ENCODE measurements around the gene IGFBP4. TPM values are rescaled to one million over a fixed set of nuclear protein-coding genes. Genes with fewer than 3 reads are reported as not detected.

IGFBP4 gene
- total and polyA plus RNA-seq, 4 experiments from 2014 or later: 3.3 to 6.1 (median 5.5) TPM

DNA sequence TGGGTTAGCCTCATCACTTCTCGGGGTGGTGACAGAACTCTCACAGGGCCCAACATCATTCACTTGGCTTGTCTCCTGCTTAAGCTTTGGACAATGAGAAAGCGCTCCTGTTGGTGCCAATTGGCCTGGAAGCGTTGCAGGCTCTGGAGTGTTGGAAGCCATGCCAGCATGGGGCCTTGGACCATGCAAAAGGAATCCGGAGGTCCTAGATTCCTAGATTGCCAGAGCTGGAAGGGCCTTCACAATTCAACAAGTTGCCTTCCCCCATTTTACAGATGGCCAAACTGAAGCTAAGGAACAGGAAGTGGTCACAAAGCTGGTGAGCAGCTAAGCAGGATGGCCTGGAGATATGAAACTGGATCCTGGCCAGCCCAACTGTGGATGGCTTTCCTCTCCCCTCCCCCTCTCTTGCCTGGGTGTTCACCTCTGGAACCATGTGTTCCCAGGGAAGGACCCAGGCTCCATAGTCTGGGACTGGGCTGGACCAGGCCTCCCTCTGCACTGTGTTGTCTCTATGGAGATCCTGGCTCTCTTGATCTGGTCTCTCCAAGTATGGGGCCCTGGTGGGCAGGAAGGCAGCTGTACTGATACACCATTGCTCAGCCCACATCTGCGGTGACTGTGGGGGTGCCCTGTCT is 6.0 kb upstream of the IGFBP4 start:
- Mint-ChIP-seq H3K9me3 (no peaks in the 10 kb centered on the region), H3K27me3 (no peaks in the 10 kb centered on the region), H3K36me3 (no peaks in the 10 kb centered on the region), H3K4me3 (no peak overlapping the region), H3K4me1 (peaks cover under 1 to 10% (median 3%) of the 10 kb centered on the region in 4 donors), H3K27ac (no peak overlapping the region)
- intact Hi-C loops (cut with micrococcal nuclease): no loop called here
- H3K9me3 ChIP-seq (ENCODE audit: control insufficient read depth in 1 of 2, low read length in 2 of 2): no peaks in the 10 kb centered on the region
- H3K27me3 ChIP-seq (ENCODE audit: insufficient read depth, low read length): no peaks in the 10 kb centered on the region
- H3K4me3 ChIP-seq (ENCODE audit: low read length in 2 of 2): no peak overlapping the region
- no peak overlapping the region for H3K27ac ChIP-seq (ENCODE audit: low read depth, low read length)
- ChIA-PET POLR2A (ENCODE audit: partially characterized antibody) (interaction anchor here (1.1 to 1.2 kb wide), 2 partner anchors 10 to 96 kb away, joined by 4 to 5 read pairs; no protein-coding TSS in a partner anchor), CTCF (ENCODE audit: partially characterized antibody) (interaction anchor here (1.1 to 16.7 kb wide), 5 partner anchors 11 to 98 kb away, joined by 3 to 192 read pairs (median 4); no protein-coding TSS in a partner anchor)
- no peak for DNase-seq
- no peaks in the 10 kb centered on the region for H3K4me1 ChIP-seq (ENCODE audit: insufficient read depth, low read length)
- H3K36me3 ChIP-seq (ENCODE audit: insufficient read depth, low read length): no peaks in the 10 kb centered on the region

DNA sequence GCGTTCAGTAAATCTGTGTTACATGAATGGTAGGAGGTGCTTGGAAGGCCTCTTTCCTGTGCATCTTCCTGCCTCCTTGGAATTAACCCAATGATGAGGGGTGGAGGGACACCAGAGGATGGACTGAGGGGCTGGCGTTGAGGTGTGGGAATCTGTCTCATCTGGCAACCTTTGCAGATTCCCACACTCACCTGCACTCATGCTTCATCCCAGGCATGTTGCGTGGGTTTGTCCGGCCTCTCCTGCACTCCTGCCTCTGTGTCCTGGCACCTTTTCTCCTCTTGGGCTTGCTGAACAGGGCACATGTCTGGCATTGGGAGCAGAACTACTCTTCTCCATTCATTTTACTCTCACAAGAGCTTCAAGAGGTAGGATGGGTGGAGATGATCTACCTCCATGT is 3.1 kb upstream of the IGFBP4 start:
- peaks cover 19% of the 10 kb centered on the region for H3K4me1 ChIP-seq (ENCODE audit: insufficient read depth, low read length)
- H3K27me3 Mint-ChIP-seq: peaks cover 2 to 6% of the 10 kb centered on the region in 2 donors
- H3K9me3 ChIP-seq (ENCODE audit: control insufficient read depth in 1 of 2, low read length in 2 of 2): no peaks in the 10 kb centered on the region
- peaks cover 11 to 30% (median 17%) of the 10 kb centered on the region in 4 donors for H3K4me1 Mint-ChIP-seq
- no peak overlapping the region for H3K27ac ChIP-seq (ENCODE audit: low read depth, low read length)
- no peak overlapping the region for H3K4me3 Mint-ChIP-seq
- CTCF ChIA-PET (ENCODE audit: partially characterized antibody): interaction anchor here (0.7 to 16.7 kb wide), 7 partner anchors 9 to 127 kb away, joined by 3 to 192 read pairs (median 4); partner anchors contain the start of gene TOP2A
- H3K27ac Mint-ChIP-seq: no peak overlapping the region
- POLR2A ChIA-PET (ENCODE audit: partially characterized antibody): interaction anchor here (2.0 to 5.3 kb wide), 3 partner anchors 23 to 121 kb away, joined by 4 to 75 read pairs (median 9); partner anchors contain the start of gene TOP2A
- no peaks in the 10 kb centered on the region for H3K27me3 ChIP-seq (ENCODE audit: insufficient read depth, low read length)
- H3K9me3 Mint-ChIP-seq: peaks cover 0 to 6% (median 0%) of the 10 kb centered on the region in 8 donors
- DNase-seq: no peak
- peaks cover 0 to 6% of the 10 kb centered on the region in 2 donors for H3K36me3 Mint-ChIP-seq
- intact Hi-C loops (cut with micrococcal nuclease): loop anchor here (5.0 kb wide), 2 partner anchors 42 to 77 kb away; no protein-coding TSS in a partner anchor
- no peak overlapping the region for H3K4me3 ChIP-seq (ENCODE audit: low read length in 2 of 2)
- no peaks in the 10 kb centered on the region for H3K36me3 ChIP-seq (ENCODE audit: insufficient read depth, low read length)

DNA sequence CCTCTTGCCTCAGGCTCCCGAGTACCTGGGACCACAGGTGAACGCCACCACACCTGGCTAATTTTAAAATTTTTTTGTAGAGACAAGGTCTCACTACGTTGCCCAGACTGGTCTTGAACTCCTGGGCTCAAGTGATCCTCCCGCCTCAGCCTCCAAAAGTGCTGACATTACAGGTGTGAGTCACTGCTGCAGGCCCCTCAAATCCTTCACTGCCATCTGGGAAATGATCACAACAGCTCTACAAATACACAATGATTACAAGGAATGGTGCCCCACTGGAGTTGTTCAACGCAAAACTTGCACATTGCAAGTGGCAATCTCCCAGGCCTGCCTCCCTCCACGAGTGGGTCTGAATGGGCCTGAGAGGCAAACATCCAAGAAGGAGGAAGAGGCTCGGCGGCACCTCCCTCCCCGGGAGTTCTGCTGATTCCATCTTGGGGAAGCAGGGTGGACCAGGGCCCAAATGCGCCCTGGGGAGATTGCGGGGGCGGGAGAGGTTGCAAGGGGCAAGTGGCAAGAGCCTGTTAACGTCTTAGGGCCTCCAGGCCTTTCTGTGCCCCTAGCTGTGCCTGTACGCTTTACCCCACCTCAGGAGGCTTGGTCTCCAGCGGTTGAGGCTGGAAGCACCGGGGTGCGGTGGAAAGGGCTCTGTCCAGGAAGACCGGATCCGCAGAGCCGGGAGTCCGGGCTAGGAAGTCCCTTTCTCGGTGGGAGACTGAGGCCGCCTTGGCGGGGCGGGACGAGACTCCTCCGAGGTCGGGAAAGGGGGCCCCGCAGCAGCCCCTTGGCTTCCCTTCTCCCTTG is 656 bp upstream of the IGFBP4 start:
- Mint-ChIP-seq H3K36me3 (peaks cover 0 to 6% of the 10 kb centered on the region in 2 donors), H3K27ac (peak overlapping the region in 2 of 7 donors; percentile 46 to 66), H3K4me3 (peak overlapping the region; percentile 54 to 80 (median 70)), H3K9me3 (peaks cover 0 to 6% (median 0%) of the 10 kb centered on the region in 8 donors), H3K27me3 (peaks cover 2 to 6% of the 10 kb centered on the region in 2 donors), H3K4me1 (peaks cover 17 to 40% (median 25%) of the 10 kb centered on the region in 4 donors)
- ChIA-PET CTCF (ENCODE audit: partially characterized antibody) (interaction anchor here (1.3 to 16.7 kb wide), 7 partner anchors 10 to 117 kb away, joined by 3 to 192 read pairs (median 11); partner anchors contain the start of gene TOP2A), POLR2A (ENCODE audit: partially characterized antibody) (interaction anchor here (1.2 to 5.3 kb wide), 6 partner anchors 13 to 118 kb away, joined by 3 to 75 read pairs (median 7); no protein-coding TSS in a partner anchor)
- H3K27me3 ChIP-seq (ENCODE audit: insufficient read depth, low read length): no peaks in the 10 kb centered on the region
- intact Hi-C loops (cut with micrococcal nuclease): loop anchor here (1.0 to 5.0 kb wide), 5 partner anchors 40 to 91 kb away; no protein-coding TSS in a partner anchor
- H3K36me3 ChIP-seq (ENCODE audit: insufficient read depth, low read length): no peaks in the 10 kb centered on the region
- no peak for DNase-seq
- no peak overlapping the region for H3K27ac ChIP-seq (ENCODE audit: low read depth, low read length)
- no peak overlapping the region for H3K4me3 ChIP-seq (ENCODE audit: low read length in 2 of 2)
- H3K9me3 ChIP-seq (ENCODE audit: control insufficient read depth in 1 of 2, low read length in 2 of 2): no peaks in the 10 kb centered on the region
- H3K4me1 ChIP-seq (ENCODE audit: insufficient read depth, low read length): peaks cover 37% of the 10 kb centered on the region

DNA sequence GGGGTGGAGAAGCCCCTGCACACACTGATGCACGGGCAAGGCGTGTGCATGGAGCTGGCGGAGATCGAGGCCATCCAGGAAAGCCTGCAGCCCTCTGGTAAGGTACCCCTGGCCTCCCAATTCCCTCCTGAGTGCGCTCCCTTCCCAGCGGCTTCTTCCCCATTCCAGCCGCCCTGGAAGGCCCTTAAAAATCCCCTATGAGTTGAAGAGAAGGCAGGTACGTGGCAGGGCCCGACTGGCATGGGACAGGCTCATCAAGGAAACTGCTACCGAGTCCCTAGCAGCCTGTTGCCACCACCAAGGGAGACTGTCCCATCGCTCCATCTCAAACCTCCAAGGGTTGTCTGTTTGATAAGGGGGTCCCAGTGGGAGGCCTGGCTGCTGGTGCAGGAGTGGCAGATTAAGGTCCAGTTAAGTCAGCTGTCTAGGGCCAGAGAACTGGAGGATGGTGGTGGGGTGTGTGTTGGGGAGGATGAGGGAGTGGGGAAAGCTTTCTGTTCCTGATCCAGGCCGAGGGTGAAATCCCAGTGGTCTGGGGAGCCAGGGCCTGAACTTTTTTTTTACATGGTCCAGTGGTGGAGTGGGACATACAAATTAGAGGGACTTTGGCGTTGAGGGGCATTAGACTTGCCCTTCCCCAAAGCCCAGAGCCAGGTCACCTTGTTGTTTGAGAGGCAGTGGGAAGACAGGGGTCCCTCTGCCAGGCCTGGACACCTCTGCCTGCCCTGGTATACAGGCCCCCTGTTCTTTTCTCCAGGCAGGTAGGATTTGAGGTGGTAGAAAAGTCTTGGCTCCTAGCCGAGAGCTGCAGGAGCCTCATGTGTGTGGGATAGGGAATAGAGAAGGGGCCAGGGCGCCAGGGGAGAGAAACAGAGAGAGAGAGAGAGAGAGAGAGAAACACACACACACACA is 994 bp downstream of the IGFBP4 start:
- Mint-ChIP-seq H3K4me1 (peaks cover 25 to 53% (median 36%) of the 10 kb centered on the region in 4 donors), H3K27me3 (peaks cover 2 to 6% of the 10 kb centered on the region in 2 donors), H3K36me3 (peaks cover 0 to 6% of the 10 kb centered on the region in 2 donors), H3K27ac (peak overlapping the region; percentile 85 to 97 (median 93)), H3K9me3 (peaks cover 0 to 6% (median 0%) of the 10 kb centered on the region in 8 donors), H3K4me3 (peak overlapping the region; percentile 80 to 97 (median 86))
- H3K9me3 ChIP-seq (ENCODE audit: control insufficient read depth in 1 of 2, low read length in 2 of 2): no peaks in the 10 kb centered on the region
- no peaks in the 10 kb centered on the region for H3K36me3 ChIP-seq (ENCODE audit: insufficient read depth, low read length)
- POLR2A ChIA-PET (ENCODE audit: partially characterized antibody): interaction anchor here (0.6 to 5.3 kb wide), 17 partner anchors 11 to 116 kb away, joined by 3 to 75 read pairs (median 5); partner anchors contain the start of gene TOP2A
- no peak for DNase-seq
- H3K4me1 ChIP-seq (ENCODE audit: insufficient read depth, low read length): peaks cover 52% of the 10 kb centered on the region
- intact Hi-C loops (cut with micrococcal nuclease): loop anchor here (1.0 to 5.0 kb wide), 5 partner anchors 38 to 89 kb away; no protein-coding TSS in a partner anchor
- H3K27me3 ChIP-seq (ENCODE audit: insufficient read depth, low read length): no peaks in the 10 kb centered on the region
- H3K4me3 ChIP-seq (ENCODE audit: low read length in 2 of 2): peak overlapping the region; percentile 67 to 73
- CTCF ChIA-PET (ENCODE audit: partially characterized antibody): interaction anchor here (0.6 to 16.7 kb wide), 25 partner anchors 8 to 172 kb away, joined by 3 to 192 read pairs (median 5); partner anchors contain the start of gene TOP2A
- peak overlapping the region; percentile 37 for H3K27ac ChIP-seq (ENCODE audit: low read depth, low read length)

DNA sequence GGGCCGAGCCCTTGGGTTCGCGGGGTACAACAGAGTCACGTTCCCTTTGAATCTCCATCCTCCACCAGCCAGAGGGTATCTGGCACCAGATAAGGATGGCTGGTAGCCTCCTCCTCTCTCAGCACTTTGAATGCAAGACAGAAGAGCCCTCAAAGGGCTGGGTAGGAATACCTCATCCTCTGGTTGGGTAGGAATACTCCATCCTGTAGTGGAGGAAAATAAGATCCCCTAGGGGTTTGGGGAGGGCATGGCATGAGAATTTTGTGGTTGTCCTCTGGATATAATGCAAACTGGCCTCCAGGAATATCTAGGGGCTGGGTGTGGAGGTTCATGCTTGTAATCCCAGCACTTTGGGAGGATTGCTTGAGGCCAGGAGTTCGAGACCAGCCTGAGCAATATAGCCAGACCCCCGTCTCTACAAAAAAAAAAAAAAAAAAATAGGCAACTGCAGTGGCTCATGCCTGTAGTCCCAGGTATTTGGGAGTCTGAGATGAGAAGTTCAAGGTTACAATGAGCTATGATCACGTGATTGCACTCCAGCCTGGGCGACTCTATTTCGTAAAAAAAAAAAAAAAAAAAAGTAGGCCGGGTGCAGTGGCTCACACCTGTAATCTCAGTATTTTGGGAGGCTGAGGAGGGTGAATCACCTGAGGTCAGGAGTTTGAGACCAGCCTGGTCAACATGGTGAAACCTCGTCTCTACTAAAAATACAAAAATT is 2.7 kb downstream of the IGFBP4 start:
- H3K27me3 Mint-ChIP-seq: peaks cover 2 to 6% of the 10 kb centered on the region in 2 donors
- Histone ChIP-seq H3K27me3 (ENCODE audit: insufficient read depth, low read length) (no peaks in the 10 kb centered on the region), H3K4me1 (ENCODE audit: insufficient read depth, low read length) (peaks cover 54% of the 10 kb centered on the region), H3K27ac (ENCODE audit: low read depth, low read length) (no peak overlapping the region), H3K9me3 (ENCODE audit: control insufficient read depth in 1 of 2, low read length in 2 of 2) (no peaks in the 10 kb centered on the region), H3K4me3 (ENCODE audit: low read length in 2 of 2) (peak overlapping the region; percentile 1 to 37), H3K36me3 (ENCODE audit: insufficient read depth, low read length) (no peaks in the 10 kb centered on the region)
- CTCF ChIA-PET (ENCODE audit: partially characterized antibody): interaction anchor here (0.6 to 16.7 kb wide), 8 partner anchors 10 to 115 kb away, joined by 4 to 192 read pairs (median 13); partner anchors contain the start of gene TOP2A
- peak overlapping the region in 6 of 7 donors; percentile 15 to 97 (median 92) for H3K27ac Mint-ChIP-seq
- H3K36me3 Mint-ChIP-seq: peaks cover 0 to 6% of the 10 kb centered on the region in 2 donors
- no peak for DNase-seq
- peaks cover 0 to 6% (median 0%) of the 10 kb centered on the region in 8 donors for H3K9me3 Mint-ChIP-seq
- H3K4me3 Mint-ChIP-seq: peak overlapping the region in 6 of 8 donors; percentile 36 to 97 (median 84)
- intact Hi-C loops (cut with micrococcal nuclease): no loop called here
- H3K4me1 Mint-ChIP-seq: peaks cover 25 to 54% (median 36%) of the 10 kb centered on the region in 4 donors
- POLR2A ChIA-PET (ENCODE audit: partially characterized antibody): interaction anchor here (0.6 to 2.7 kb wide), 6 partner anchors 17 to 114 kb away, joined by 3 to 16 read pairs (median 4); partner anchors contain the start of gene TOP2A
